ENCODE measurements around the gene LY6G6F.
A peak's percentile ranks its signal among the peaks of the same experiment; 100 is the strongest.

LY6G6F gene

DNA sequence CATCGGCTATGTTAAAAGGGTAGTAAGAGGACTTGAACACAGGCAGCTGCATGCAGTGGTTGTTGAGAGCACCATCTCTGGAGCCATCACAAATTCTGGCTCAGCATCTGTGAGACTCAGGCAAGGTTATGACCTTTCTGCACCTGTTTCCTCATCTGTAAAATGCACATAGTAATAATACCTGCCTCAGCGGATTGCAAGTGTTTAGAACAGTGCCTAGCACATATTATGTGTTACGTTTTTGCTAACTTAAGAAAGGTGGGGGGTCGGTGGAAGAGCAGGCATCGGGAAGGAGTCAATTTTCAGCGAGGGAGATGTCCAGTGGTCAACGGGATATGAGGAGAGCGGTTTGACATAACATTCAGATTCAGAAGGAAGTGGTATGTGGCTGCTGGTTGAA, 28.7 kb upstream of the LY6G6F start:
- DNase-seq = no peak

- peak; percentile 69 for DNase-seq
Measured at GRCh38 chr6:31680226-31681134, 26.2 kb upstream of the LY6G6F start, which contains the start of gene LY6G5C. Gene LY6G5C (minus strand): TSS chr6:31681067. CDS start chr6:31680373, 694 bp downstream.

DNA sequence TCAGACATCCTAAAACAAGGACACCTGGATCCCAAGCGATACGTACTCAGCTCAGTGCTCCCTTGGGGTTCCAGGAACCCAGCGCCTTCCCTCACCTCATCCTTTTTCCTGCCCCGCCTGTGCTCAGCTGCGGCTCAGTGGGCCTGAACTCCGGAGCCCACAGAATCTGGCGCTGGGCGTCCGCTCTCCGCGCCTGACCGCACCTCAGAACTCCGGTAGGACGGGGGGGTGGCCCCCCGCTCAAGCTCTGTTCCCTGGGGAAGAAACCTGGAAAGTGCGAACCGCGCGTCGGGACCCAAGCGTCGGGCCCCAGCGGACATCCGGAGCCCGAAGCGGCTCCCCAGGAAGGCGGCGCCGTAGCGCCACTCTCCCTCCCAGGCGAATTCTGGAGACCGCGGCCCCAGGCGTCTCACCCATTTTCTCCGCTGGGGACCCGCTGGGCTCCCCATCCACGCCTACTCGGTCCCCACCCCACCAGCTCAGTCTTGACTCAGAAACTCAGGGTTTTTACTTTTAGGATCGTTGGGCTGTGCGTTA, 25.5 kb upstream of the LY6G6F start:
- DNase-seq = peak; percentile 54

DNA sequence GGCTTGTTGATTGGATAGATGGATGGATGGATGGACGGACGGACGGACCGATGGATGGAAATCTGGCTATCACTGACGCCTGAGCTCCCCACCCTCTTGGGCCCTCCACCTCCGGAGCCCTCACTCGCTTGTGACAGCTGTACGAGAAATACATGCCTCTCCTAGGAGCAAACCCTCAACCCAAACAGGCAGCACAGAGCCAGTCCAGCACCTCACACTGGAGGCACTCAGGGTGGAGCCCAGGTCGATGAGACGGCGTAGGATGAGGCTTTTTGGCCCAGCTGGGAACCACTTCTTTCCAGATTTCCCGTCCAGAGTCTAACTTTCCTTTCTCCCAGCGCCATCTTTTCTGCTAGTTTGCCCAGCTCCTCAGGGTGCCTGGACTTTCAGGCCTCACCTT, 23.1 kb upstream of the LY6G6F start:
- no peak for DNase-seq

DNA sequence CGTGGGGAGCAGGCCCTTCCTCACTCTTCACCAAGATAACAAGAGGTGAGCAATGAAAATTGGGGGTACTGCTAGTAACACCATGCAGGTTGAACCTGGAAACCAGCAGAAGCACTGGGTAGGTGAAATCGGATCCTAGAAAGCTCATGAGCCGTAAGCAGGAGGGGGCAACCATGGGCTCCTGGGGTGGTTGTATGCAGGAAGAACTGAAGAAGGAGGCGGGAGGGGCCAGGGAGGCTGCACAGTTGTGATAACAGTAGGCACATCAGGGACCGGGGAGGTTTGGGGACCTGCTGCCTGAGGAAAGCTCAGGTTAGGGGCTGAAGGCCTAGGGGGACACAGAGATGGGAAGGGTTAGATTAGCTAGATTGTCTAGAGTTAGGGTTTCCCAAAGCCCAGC, 20.2 kb upstream of the LY6G6F start:
- DNase-seq = no peak

DNA sequence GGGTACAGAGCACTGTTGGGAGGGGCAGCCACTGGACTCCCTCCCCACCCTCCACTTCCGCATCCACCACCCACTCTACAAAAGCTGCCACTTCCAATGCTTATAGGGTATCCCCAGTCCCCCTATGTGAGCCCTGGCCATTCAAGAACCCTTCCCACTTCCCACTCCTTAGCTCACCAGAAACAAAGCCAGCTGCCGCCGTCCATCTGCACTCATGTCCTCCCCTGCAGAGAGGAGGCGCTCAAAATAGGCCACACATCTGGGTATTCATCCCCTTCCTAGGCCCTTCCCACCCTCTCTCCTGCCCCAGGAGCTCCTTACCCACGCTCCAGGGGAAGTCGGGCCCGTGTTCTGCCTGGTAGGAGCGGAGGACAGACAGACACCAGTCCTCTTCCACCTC, 19.3 kb upstream of the LY6G6F start:
- DNase-seq = no peak

DNA sequence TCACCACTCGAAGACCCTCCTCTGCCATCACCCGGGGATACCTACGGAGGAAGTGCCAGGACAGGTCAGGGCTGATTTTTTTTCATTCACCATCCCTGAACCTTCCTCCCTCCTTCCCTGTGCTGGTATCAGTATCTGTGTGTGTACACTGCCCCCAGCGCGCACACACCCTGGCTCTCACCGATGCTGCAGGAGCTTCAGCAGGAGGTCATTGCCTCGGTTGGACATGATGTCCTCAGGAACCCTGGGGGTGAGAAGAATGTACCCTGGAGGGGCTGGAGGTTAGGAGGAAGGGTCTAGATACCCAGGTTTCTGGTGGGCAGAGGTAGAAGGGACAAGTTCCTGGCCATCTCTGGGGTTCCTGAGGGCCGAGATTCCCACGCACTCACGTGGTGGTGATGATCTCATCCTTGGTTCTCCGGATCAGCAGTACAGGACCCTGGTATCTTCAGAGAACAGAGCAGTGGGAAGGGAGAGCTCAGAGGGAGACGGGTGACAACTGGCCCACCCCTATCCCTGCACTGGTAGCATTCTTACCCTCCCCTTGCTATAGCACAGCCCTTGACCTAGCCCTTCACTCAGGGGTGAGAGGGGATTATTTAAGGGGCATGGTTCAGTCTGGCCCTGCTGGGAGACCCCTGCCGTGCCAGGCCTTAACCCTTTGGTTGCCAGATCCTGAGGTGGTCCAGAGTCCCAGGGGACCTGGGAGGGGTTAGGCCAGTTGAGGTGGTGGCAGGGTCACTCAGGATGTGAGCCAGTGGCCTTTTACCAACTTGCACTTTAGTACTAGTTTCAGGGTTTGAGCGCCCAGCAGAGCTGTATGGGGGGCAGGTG, 18.6 kb upstream of the LY6G6F start:
- DNase-seq = no peak

DNA sequence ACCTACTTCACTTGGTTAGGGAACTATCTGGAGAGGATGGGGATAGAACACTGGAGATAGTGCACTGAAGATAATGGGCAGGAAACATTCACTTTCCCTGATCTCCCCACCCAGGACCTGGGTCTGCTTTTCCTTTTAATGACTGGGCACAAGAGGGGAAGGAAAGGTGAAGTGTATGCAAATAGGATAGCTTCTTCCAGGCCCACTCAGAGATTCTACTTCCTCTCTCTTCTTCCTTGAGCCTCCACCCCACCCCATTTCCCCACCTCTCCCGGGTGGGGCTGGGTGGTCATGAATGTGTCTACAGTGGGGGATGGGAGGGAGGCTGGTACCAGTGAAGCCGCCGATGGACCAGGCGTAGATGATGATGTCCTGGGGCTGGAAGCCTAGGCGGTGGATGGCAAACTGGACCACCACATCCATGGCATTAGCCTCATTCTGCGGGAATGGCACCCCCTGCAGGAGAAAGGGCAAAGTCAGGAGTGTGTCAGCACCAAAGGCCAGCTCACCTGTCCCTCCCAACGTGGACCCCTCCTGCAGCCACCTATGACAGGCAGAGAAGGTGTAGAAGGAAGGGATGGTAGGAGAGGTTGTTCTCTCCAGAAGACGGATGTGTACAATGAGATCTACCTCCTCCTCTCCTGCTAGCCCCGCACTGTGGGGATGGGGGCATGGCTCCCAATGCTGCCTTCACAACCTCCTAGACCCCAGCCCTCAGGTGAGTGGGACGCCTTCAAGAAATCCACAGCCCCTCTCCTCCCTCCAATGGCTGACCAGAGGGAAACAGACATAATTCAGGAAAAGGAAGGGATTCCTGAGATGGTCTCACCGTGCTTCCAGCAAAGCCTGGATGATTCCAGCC, 17.2 kb upstream of the LY6G6F start:
- no peak for DNase-seq

DNA sequence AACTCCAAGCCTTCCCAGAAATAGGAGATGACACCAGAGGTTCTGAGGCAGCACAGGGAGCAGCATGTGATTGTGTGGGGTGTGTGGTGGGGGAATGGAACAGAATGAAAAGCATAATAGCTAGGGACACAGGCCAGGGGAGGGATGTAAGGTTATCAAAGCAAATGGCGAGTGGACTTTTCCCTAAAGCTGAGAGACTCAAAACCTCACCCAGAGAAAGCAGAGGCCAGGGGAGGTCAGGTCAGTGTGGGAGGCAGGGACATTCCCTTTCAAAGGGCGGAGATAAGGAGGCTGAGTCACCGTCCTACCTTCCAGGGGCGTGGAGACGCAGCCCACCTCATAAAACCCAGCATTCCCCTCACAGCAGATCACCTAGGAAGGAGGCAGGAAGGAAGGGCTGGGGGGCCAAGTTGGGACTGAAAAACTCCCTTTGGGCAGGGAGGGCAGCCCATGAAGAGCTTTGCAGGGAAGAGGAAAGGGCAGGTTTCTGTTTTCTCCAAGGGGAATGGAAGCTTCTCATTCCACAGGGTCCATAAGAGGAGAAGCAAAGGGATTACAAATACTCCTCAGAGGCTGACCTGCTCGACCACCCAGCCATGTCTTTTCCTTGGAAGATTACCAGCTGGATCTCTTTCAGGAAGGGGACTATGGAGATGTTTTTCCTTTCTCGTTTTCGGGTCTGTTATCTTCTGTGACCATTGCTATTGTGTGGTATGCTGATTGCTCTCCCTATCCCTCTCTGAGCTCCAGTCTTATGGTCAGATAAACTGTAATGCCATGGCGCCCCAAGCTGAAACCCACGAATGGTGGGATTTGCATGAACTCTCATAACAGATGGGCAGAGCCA, 16.2 kb upstream of the LY6G6F start:
- no peak for DNase-seq

GRCh38 chr6:31691078-31691463, 15.6 kb upstream of the LY6G6F start:
- DNase-seq = no peak

DNA sequence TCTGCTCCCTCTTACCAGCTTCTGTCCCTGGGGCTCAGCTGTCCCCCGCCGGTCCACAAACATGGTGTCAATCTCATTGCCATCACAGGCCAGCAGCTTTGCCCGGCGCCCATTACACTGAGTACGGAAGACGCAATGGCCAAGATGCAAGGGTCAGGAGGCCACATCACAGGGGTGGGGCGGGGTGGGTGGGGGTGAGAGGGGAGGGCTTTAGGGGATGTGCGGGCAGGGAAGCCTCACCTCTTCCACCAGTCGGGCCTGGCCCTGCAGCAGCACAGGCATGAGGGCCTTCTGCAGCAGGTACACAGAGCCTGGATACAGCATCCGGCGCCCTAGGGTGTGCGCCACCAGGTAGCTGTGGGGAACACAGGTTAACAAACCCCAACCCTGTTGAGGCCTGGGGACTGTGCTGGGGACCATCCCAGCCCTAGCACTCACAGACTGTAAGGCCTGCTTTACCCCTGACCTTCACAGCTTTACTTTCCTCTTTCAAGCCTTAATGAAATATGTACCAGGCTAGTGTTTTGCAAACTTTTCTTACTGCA, 15.0 kb upstream of the LY6G6F start:
- no peak for DNase-seq

DNA sequence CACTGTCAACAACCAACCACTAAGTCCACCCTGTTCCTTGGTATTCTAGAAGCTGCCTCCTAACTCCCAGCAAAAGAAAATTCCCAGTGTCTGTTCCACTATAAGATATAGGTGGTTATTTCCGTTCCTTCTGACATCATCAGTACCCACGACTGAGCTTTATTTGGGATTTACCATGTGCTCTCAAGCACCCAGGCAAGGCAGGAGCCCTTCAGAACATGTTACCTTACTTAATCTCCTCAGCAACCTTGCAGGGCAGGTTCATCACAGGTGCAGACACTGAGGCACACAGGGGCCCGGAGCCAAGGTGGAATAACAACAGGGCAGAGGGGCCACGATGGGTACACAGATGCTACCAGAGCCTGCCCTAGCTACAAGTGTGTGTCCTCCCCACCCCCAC, 14.3 kb upstream of the LY6G6F start:
- DNase-seq = no peak

DNA sequence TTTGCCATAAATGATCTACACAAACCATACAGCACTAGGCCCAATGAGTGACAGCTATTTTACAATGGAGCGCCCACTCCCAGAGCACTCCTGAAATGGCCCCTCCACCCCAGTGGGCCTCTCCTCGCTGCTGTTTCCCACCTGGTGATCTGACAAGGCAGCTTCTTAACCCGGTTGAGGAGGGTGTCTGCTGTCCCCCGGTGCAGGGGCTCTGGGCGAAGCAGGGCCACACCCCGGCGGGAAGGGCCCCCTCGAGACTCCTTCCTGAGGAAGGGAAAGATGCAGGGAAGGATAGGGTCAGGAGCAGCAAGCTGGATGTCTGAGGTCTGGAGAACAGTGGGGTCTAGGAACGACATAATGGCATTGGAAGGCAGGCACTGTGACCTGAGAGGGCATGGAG, 13.8 kb upstream of the LY6G6F start:
- DNase-seq = no peak

DNA sequence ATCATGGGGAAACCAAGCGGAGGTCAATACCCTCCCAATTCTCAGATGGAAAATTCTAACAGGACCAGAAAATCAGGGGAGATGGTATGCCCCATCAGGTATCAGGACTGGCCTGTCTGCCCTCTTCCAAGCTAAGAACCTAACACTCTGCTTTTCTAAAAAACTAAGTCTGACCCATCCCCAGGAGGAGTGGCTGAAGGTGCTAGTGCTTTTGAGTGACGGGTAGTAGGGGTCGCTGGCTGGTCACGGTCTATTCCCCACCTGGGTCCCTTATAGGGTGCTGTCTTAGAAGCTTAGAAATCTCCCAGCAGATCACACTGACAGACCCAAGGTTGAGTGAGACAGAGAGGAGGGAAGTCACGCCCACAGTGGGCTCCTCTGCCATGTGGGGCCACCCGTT, 13.1 kb upstream of the LY6G6F start:
- DNase-seq = no peak

GRCh38 chr6:31697555-31697954, 9.1 kb upstream of the LY6G6F start:
- DNase-seq = no peak

DNA sequence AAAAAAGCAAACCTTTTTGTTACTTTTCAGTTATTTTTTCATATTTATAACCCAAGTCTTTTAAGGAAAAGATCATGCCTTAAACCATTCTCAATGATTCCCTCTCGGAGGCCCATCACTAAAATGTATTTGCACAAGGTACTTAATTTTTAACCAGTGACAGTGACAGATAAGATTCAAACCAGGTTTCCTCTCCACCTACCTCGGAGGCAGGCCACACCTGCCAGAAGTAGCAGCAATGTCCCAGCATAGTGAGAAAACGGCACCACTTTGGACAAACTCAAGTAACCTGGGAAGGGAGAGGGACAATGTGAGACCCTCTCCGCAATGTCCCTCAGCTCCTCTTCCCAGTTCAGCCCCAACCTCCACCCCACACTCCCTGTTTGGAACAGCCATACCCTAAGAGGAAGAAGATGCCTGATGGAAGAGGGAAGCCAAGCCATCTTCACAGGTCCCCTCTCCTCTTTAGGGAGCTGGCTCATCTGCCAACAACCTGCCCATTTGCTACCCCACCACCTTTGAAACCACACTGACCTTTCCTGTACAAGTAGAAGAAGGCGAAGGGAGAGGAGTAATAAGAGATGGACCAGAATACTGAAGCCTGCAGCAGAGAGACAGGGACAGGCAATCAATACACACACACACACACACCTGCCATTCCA, 5.8 kb upstream of the LY6G6F start:
- DNase-seq = no peak

DNA sequence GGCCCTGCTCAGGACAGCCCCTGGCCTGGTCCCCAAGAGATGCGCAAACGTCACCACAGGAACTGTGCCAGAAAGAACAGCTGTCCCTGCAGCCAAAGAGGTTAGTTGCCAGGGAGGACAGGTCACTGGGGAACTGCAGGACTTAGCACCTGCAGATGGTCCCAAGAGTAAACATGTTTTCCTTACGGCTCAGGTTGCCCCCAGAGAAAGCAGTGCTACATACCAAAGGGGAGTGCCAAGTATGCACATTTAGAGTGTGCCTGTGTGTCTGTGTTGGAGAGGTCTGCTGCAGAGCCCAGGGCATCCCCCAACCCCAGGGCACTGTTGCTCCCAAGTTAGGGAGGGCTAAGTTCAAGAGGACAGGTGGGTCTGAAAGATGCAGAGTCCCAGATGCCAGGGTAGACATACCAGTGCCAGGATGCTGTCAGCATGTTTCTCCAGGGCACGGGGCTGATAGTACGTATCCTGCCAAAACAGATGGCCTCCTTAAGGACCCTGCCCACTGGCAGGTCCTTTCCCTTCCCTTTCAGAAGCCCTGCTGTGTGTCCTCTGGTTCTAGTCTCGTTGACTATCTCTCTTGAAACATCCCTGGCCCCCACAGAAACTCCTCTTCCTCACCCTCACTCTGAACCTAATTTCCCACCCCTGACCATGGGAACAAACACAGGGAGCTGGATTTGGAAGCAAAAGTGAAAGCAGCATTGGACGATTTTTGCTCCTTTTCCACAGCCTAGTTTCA, 4.8 kb upstream of the LY6G6F start:
- DNase-seq = peak; percentile 41

DNA sequence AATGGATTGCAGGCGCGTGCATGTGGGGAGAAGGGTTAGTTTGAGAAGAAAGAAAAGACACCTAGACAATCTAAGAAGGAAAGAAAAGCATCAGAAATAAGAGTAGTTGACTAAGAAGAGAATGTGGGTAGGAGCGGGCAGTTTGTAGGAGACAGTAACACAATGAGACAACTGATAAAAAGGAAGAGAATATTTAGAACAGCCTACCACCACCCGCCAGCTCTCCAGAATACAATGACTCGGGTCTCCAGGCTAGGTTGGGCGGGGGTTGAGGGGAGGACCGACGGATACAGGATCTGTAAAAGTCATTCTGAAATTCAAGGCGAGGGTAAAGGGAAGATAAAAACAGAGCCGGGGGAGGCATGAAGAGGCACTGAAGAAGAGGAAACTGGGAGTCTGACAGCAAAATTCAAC, 4.3 kb upstream of the LY6G6F start:
- DNase-seq = no peak

DNA sequence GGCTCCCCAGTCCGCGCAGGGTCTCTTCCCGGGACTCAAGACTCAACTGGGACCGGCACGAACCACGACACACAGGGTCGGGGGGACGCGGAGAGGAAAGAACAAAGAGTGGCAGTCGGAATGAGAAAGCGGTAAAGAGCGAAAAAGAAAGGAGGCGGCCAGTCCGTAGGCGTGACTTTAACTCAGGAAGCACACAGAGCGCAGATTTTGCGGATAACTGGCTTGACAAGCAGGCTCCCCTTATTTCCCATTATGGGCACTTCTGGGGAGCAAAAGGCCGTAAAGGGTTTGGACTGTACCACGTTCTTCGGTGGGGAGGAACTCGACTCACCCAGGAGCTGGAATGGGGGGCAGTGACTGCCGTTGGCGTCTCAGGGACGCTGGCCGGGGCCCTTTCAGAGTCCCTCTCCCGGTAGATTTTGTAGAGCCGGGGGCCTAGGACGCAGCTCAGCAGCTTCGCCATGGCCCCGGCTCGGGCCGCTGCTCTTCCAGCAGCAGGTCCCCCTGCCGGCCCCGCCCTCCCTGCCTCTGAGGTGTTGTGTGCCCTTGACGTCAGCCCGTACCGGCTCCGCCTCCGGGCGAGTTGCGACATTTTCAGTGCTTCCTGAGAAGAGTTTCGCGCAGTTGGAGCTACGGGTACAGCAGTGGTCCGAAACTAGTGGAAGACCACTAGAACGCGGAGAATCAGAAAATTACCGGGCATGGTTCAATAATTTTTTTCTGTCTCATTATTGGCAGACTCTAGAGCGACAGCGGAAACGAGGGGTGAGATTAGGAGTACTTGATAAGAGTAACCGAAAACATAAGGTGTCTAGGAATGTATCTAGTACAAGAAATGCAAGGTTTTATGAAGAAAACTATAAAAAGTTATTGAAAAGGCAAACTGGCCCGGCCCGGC, 3.6 kb upstream of the LY6G6F start, which contains the start of gene ABHD16A:
ABHD16A (minus strand) TSS at position 506 of the 898 bp plus-strand sequence; CDS start at position 463, 43 bp downstream.
- peak; percentile 95 for DNase-seq

Data from NCI-H1436 (cell line).